Bronchial epithelial cell (primary cell): ENCODE data around the gene DDX55. TPM values are rescaled to one million over a fixed set of nuclear protein-coding genes. Genes with fewer than 3 reads are reported as not detected.
"Not testable (repeated sequence)": the region's sequence is repeated elsewhere in the genome, so short reads cannot be mapped to it uniquely, and the experiment has no call there.

Experiments used
- DNase-seq: peaks from one replicate; pipeline ENCODE4 v3.0.0-alpha.2; 2010; ENCODE audit warnings: low read depth
- FAIRE-seq: peaks from 2 replicates; lab custom pipeline; 2011; peaks lifted over from hg19 to GRCh38; lab: Jason Lieb, UNC
- H3K27me3 ChIP-seq: 2 replicates; pipeline ENCODE4 v1.5.1; 2011; ENCODE audit warnings: low read length; ENCODE audit not compliant: control insufficient read depth, insufficient read depth
- H3K36me3 ChIP-seq: 2 replicates; pipeline ENCODE4 v1.5.1; 2011; ENCODE audit warnings: low read length; ENCODE audit not compliant: control insufficient read depth, insufficient read depth
- H3K4me3 ChIP-seq: 2 replicates; pipeline ENCODE4 v1.5.1; 2011; ENCODE audit warnings: mild to moderate bottlenecking, low read depth, low read length, control low read depth
- total RNA-seq: library from RNA; depleted of rRNA; stranded (reverse); fragments of >200 nt; gene quantifications from 2 replicates; pipeline ENCODE4 v1.2.1, GENCODE V29; 2014
- TF ChIP-seq, protein P1 (sequence below): IDR thresholded peaks from 2 replicates; pipeline ENCODE4 v1.5.1; 2011; ENCODE audit warnings: mild to moderate bottlenecking, moderate library complexity, low read length, control low read depth, inconsistent platforms; ENCODE audit not compliant: insufficient read depth, severe bottlenecking

The DDX55 gene
- total RNA-seq, 1 donor from 2014 or later, result 23.4 TPM

DNA sequence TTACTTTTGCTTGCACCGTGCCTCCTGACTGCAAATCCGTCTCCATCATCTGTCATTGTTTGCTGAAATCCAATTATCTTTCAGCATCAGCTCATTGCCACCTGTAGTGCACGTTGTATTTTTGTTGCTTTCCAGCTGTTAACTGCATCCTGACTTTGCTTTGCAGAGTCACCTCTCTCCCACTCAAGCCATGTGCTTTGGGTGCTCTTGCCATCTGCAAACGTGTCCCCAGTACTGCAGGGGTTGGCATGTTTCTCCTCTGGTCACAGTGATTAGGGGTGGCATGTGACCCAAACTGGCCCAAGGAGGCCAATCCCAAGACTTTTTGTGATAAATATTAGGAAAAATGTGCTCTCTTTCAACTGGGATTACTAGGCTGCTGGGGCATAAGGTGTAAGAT lies 28.0 kb upstream of the DDX55 start:
- no peaks in the 10 kb centered on the region for H3K36me3 ChIP-seq
- H3K4me3 ChIP-seq, result no peak overlapping the region
- H3K27me3 ChIP-seq, result no peaks in the 10 kb centered on the region
- DNase-seq (no peak), FAIRE-seq (no peak)
- TF ChIP-seq, protein P1, sequence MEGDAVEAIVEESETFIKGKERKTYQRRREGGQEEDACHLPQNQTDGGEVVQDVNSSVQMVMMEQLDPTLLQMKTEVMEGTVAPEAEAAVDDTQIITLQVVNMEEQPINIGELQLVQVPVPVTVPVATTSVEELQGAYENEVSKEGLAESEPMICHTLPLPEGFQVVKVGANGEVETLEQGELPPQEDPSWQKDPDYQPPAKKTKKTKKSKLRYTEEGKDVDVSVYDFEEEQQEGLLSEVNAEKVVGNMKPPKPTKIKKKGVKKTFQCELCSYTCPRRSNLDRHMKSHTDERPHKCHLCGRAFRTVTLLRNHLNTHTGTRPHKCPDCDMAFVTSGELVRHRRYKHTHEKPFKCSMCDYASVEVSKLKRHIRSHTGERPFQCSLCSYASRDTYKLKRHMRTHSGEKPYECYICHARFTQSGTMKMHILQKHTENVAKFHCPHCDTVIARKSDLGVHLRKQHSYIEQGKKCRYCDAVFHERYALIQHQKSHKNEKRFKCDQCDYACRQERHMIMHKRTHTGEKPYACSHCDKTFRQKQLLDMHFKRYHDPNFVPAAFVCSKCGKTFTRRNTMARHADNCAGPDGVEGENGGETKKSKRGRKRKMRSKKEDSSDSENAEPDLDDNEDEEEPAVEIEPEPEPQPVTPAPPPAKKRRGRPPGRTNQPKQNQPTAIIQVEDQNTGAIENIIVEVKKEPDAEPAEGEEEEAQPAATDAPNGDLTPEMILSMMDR, result no peak

DNA sequence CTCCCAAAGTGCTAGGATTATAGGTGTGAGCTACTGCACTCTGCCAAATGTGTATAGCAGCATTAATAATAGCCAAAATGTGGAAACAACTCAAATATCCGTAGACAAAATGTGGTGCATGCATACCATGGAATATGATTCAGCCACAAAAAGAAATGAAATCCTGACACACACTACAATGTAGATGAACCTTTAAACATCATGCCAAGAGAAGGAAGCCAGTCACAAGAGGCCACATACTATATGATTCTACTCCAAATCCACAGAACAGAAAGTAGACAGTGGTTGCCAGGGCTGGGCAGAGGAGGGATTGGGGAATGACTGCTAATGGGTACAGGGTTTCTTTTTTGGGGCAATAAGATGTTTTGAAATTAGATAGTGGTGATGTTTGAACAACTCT lies 25.3 kb upstream of the DDX55 start:
- no peak for DNase-seq
- H3K27me3 ChIP-seq, result no peaks in the 10 kb centered on the region
- FAIRE-seq, result no peak
- no peaks in the 10 kb centered on the region for H3K36me3 ChIP-seq
- TF ChIP-seq, protein P1, result no peak
- no peak overlapping the region for H3K4me3 ChIP-seq

DNA sequence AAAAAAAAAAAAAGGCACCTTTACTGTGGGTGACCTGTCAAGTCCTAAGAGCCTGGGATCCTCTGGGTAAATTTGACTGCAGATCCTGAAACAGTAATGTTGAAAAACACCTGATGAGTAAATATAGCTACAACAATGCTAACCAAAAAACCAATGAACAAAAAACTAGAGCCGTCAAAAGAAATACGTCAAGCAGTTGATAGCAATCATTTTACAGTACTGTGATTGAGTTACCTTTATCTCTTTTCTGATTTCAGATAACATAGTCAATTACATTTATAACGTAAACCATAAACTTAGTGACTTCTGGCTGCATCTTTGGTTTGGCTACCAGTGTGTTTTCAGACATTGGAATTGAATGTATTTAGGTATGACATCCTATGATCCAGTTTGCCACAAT lies 23.7 kb upstream of the DDX55 start:
- TF ChIP-seq, protein P1, result no peak
- DNase-seq (no peak), FAIRE-seq (no peak)
- H3K27me3 ChIP-seq, result no peaks in the 10 kb centered on the region
- no peak overlapping the region for H3K4me3 ChIP-seq
- no peaks in the 10 kb centered on the region for H3K36me3 ChIP-seq

DNA sequence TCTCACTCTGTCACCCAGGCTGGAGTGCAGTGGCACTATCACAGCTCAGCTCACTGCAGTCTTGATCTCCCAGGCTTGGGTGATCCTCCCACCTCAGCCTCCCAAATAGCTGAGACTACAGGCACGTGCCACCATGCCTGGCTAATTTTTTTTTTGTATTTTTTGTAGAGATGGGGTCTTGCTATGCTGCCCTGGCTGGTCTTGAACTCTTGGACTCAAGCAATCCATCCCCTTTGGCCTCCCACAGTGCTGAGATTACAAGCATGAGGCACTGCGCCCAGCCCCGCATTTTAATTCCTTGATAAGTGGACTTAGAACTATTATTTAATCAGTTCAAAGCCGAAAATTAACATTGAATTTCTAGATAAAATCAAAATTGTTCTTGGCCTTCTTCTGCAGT lies 23.1 kb upstream of the DDX55 start:
- FAIRE-seq, DNase-seq, H3K27me3 ChIP-seq, H3K4me3 ChIP-seq, H3K36me3 ChIP-seq: not testable (repeated sequence)

DNA sequence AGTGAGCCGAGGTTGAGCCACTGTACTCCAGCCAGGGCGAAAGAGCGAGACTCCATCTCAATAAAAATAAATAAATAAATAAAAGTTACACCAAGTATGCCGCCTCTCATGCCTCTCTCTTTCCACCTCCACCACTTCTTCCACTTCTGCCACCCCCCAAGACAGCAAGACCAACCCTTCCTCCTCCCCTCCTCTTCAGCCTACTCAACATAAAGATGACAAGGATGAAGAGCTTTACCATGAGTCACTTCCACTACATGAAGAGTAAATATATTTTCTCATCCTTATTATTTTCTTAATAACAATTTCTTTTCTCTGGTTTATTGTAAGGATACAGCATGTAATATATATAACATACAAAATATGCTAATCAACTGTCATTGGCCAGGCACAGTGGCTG lies 21.1 kb upstream of the DDX55 start:
- Histone ChIP-seq H3K27me3 (no peaks in the 10 kb centered on the region), H3K4me3 (no peak overlapping the region), H3K36me3 (no peaks in the 10 kb centered on the region)
- FAIRE-seq, result no peak
- TF ChIP-seq, protein P1, result no peak
- DNase-seq, result peak; percentile 30

DNA sequence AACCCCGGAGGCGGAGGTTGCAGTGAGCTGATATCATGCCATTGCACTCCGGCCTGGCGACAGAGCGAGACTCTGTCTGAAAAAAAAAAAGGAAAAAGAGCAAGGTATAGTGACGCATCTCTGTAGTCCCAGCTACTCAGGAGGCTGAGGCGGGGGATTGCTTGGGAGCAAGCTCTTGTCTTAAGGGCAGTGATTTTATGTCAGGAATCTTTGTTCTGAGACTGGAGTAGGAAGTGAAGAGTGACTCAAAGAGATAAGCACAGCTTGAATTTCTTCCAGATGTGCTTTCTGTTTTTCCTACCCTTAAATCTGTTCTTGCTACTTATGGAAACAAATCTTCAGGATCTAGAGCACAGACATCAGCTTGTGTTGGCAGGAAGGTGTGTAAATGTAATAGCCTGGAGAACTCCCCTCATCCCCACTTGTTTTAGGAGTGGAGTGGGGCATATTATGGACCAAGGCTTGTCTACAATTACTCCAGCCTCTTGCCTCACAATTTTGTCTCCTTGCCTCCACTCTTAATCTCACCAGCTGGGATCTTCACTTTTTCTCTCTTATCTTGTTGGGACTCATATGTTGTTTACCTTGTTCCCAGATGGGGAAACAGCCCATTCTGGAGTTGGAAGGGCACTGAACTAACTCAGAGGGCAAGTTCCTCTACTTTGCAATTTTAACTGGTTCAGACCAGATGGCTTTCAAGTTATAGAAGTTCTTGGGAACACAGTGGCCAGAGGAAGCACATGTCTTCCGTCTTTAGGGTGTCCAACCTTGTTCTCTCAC lies 10.0 kb upstream of the DDX55 start:
- Histone ChIP-seq H3K27me3 (no peaks in the 10 kb centered on the region), H3K4me3 (no peak overlapping the region), H3K36me3 (peaks cover 11% of the 10 kb centered on the region)
- DNase-seq, result no peak
- TF ChIP-seq, protein P1, result no peak
- FAIRE-seq, result no peak
